Measurements from ENCODE around the gene MGAT4A.
"Not testable (repeated sequence)": the region's sequence is repeated elsewhere in the genome, so short reads cannot be mapped to it uniquely, and the experiment has no call there.

Gene MGAT4A

GRCh38 chr2:98730053-98730706, 752 bp downstream of the MGAT4A start:
- no peak for DNase-seq (ENCODE audit: low read depth in 3 of 3)

GRCh38 chr2:98729652-98730051, 1.3 kb downstream of the MGAT4A start:
- no peak for DNase-seq (ENCODE audit: low read depth in 3 of 3)

GRCh38 chr2:98728088-98728718, 2.7 kb downstream of the MGAT4A start:
- DNase-seq (ENCODE audit: low read depth in 3 of 3), result not testable (repeated sequence)

GRCh38 chr2:98727369-98728087, 3.4 kb downstream of the MGAT4A start:
- DNase-seq (ENCODE audit: low read depth in 3 of 3), result no peak

- no peak for DNase-seq (ENCODE audit: low read depth in 3 of 3)
These were observed 4.1 kb downstream of the MGAT4A start for GRCh38 chr2:98726735-98727368.

- DNase-seq (ENCODE audit: low read depth in 3 of 3), result no peak
These were observed 4.7 kb downstream of the MGAT4A start for GRCh38 chr2:98726205-98726604.

- no peak for DNase-seq (ENCODE audit: low read depth in 3 of 3)
These were observed 10.6 kb downstream of the MGAT4A start for GRCh38 chr2:98720286-98720685.

GRCh38 chr2:98717621-98718020, 13.3 kb downstream of the MGAT4A start:
- DNase-seq (ENCODE audit: low read depth in 3 of 3), result no peak

GRCh38 chr2:98716786-98717185, 14.1 kb downstream of the MGAT4A start:
- no peak for DNase-seq (ENCODE audit: low read depth in 3 of 3)

GRCh38 chr2:98715812-98716451, 15.0 kb downstream of the MGAT4A start:
- no peak for DNase-seq (ENCODE audit: low read depth in 3 of 3)

- DNase-seq (ENCODE audit: low read depth in 3 of 3), result no peak
These were observed 17.5 kb downstream of the MGAT4A start for GRCh38 chr2:98713332-98714015.

GRCh38 chr2:98712145-98712544, 18.8 kb downstream of the MGAT4A start:
- no peak for DNase-seq (ENCODE audit: low read depth in 3 of 3)

GRCh38 chr2:98711506-98711905, 19.4 kb downstream of the MGAT4A start:
- no peak for DNase-seq (ENCODE audit: low read depth in 3 of 3)

GRCh38 chr2:98710734-98711133, 20.2 kb downstream of the MGAT4A start:
- DNase-seq (ENCODE audit: low read depth in 3 of 3), result no peak

GRCh38 chr2:98709535-98709934, 21.4 kb downstream of the MGAT4A start:
- DNase-seq (ENCODE audit: low read depth in 3 of 3), result no peak

GRCh38 chr2:98708396-98709186, 22.3 kb downstream of the MGAT4A start:
- DNase-seq (ENCODE audit: low read depth in 3 of 3), result no peak

GRCh38 chr2:98706591-98706990, 24.3 kb downstream of the MGAT4A start:
- no peak for DNase-seq (ENCODE audit: low read depth in 3 of 3)

GRCh38 chr2:98705333-98705617, 25.7 kb downstream of the MGAT4A start:
- no peak for DNase-seq (ENCODE audit: low read depth in 3 of 3)

GRCh38 chr2:98704499-98705332, 26.2 kb downstream of the MGAT4A start:
- DNase-seq (ENCODE audit: low read depth in 3 of 3), result no peak

GRCh38 chr2:98703738-98704137, 27.2 kb downstream of the MGAT4A start:
- DNase-seq (ENCODE audit: low read depth in 3 of 3), result no peak
